Activated B cell treated with CpG ODN at 0.5 μM for 24 hours (primary cell): ENCODE data around the gene CLEC4M. TPM values are rescaled to one million over a fixed set of nuclear protein-coding genes. Genes with fewer than 3 reads are reported as not detected.

Experiments used
- ATAC-seq: fragments of 200-7000 bp; cut with Tn5 transposase; one replicate; pipeline ENCODE4 v1.10.0; 2021; ENCODE audit warnings: low read depth, mild to moderate bottlenecking, moderate library complexity
- CTCF ChIA-PET: fragments of 350-600 bp; sonication (Branson Sonifier 250); formaldehyde crosslinking; loops from one replicate; lab custom pipeline; 2021; ENCODE audit warnings: antibody characterized with exemption; lab: Charles Lee
- POLR2A ChIA-PET: fragments of 350-600 bp; sonication (Branson Sonifier 250); formaldehyde crosslinking; loops from one replicate; lab custom pipeline; 2021; ENCODE audit warnings: antibody characterized with exemption; lab: Charles Lee
- DNase-seq: peaks from one replicate; pipeline ENCODE4 v3.0.0; 2022
- H3K27ac Mint-ChIP-seq: one replicate; pipeline ENCODE4 v1.8.0; 2020; ENCODE audit warnings: mixed read lengths
- H3K27me3 Mint-ChIP-seq: one replicate; pipeline ENCODE4 v1.8.0; 2021; ENCODE audit warnings: mixed read lengths
- H3K36me3 Mint-ChIP-seq: one replicate; pipeline ENCODE4 v1.8.0; 2021; ENCODE audit warnings: low read depth, mixed read lengths
- H3K4me1 Mint-ChIP-seq: one replicate; pipeline ENCODE4 v1.8.0; 2021; ENCODE audit warnings: mixed read lengths
- H3K4me3 Mint-ChIP-seq: one replicate; pipeline ENCODE4 v1.8.0; 2020; ENCODE audit warnings: mild to moderate bottlenecking, mixed read lengths
- H3K9me3 Mint-ChIP-seq: one replicate; pipeline ENCODE4 v1.8.0; 2020; ENCODE audit warnings: mixed read lengths
- CTCF ChIP-seq: fragments of 200-600 bp; IDR thresholded peaks from one replicate; pipeline ENCODE4 v1.8.0; 2022; ENCODE audit warnings: antibody characterized with exemption, mild to moderate bottlenecking
- intact Hi-C: fragments of 100-400 bp; cut with micrococcal nuclease; formaldehyde crosslinking; loops from one replicate; pipeline ENCODE4 v1.15.1; 2024
- total RNA-seq: library from RNA; stranded (reverse); gene quantifications from 2 replicates; pipeline ENCODE4 v1.2.3, GENCODE V29; 2022

CLEC4M gene
- total RNA-seq, 1 donor from 2014 or later = 1.3 TPM

GRCh38 chr19:7766535-7766934 is 3.5 kb downstream of the CLEC4M start:
- Mint-ChIP-seq H3K4me1 (peaks cover 20% of the 10 kb centered on the region), H3K9me3 (no peaks in the 10 kb centered on the region), H3K4me3 (no peak overlapping the region), H3K36me3 (no peaks in the 10 kb centered on the region), H3K27me3 (peaks cover 14% of the 10 kb centered on the region), H3K27ac (no peak overlapping the region)
- intact Hi-C loops = no loop called here
- ChIA-PET CTCF (no interaction called here), POLR2A (no interaction called here)
- TF ChIP-seq CTCF = no peak
- ATAC-seq (no peak), DNase-seq (no peak)

GRCh38 chr19:7767487-7767886 is 4.4 kb downstream of the CLEC4M start:
- ATAC-seq = no peak
- no peak overlapping the region for H3K27ac Mint-ChIP-seq
- ChIA-PET CTCF (interaction anchor here (1.1 kb wide), 1 partner anchor 10 kb away, joined by 3 read pairs; no protein-coding TSS in a partner anchor), POLR2A (no interaction called here)
- TF ChIP-seq CTCF = no peak
- no peaks in the 10 kb centered on the region for H3K9me3 Mint-ChIP-seq
- peaks cover 23% of the 10 kb centered on the region for H3K4me1 Mint-ChIP-seq
- no peak for DNase-seq
- peaks cover 10% of the 10 kb centered on the region for H3K27me3 Mint-ChIP-seq
- intact Hi-C loops = no loop called here
- H3K36me3 Mint-ChIP-seq = no peaks in the 10 kb centered on the region
- H3K4me3 Mint-ChIP-seq = no peak overlapping the region

GRCh38 chr19:7769171-7769570 is 6.1 kb downstream of the CLEC4M start:
- DNase-seq (no peak), ATAC-seq (no peak)
- Mint-ChIP-seq H3K4me3 (no peak overlapping the region), H3K36me3 (no peaks in the 10 kb centered on the region), H3K27me3 (peaks cover 6% of the 10 kb centered on the region), H3K4me1 (peaks cover 18% of the 10 kb centered on the region), H3K27ac (no peak overlapping the region), H3K9me3 (no peaks in the 10 kb centered on the region)
- intact Hi-C loops = no loop called here
- ChIA-PET POLR2A (interaction anchor here (0.6 kb wide), 1 partner anchor 10 kb away, joined by 4 read pairs; no protein-coding TSS in a partner anchor), CTCF (no interaction called here)
- no peak for TF ChIP-seq CTCF

- DNase-seq (no peak), ATAC-seq (no peak)
- intact Hi-C loops = no loop called here
- H3K4me3 Mint-ChIP-seq = no peak overlapping the region
- H3K27ac Mint-ChIP-seq = no peak overlapping the region
- no peaks in the 10 kb centered on the region for H3K9me3 Mint-ChIP-seq
- ChIA-PET CTCF (no interaction called here), POLR2A (no interaction called here)
- no peaks in the 10 kb centered on the region for H3K36me3 Mint-ChIP-seq
- H3K4me1 Mint-ChIP-seq = peaks cover 13% of the 10 kb centered on the region
- peaks cover 6% of the 10 kb centered on the region for H3K27me3 Mint-ChIP-seq
- TF ChIP-seq CTCF = no peak
Observed at GRCh38 chr19:7771072-7771471, 8.0 kb downstream of the CLEC4M start.

GRCh38 chr19:7772752-7773291 is 9.8 kb downstream of the CLEC4M start:
- no peak overlapping the region for H3K4me3 Mint-ChIP-seq

More at GRCh38 chr19:7772752-7773291, 9.8 kb downstream of the CLEC4M start:
- intact Hi-C loops = no loop called here
- H3K9me3 Mint-ChIP-seq = no peaks in the 10 kb centered on the region
- ChIA-PET POLR2A (no interaction called here), CTCF (no interaction called here)
- DNase-seq (no peak), ATAC-seq (peak; percentile 65)
- peaks cover 6% of the 10 kb centered on the region for H3K27me3 Mint-ChIP-seq
- TF ChIP-seq CTCF = no peak
- peaks cover 16% of the 10 kb centered on the region for H3K4me1 Mint-ChIP-seq
- H3K36me3 Mint-ChIP-seq = no peaks in the 10 kb centered on the region
- no peak overlapping the region for H3K27ac Mint-ChIP-seq
